ENCODE data around the gene CSTPP1. TPM values are rescaled to one million over a fixed set of nuclear protein-coding genes. Genes with fewer than 3 reads are reported as not detected.

CSTPP1 gene
- total RNA-seq, 4 donors from 2014 or later, result 47.5 to 87.6 (median 57.7) TPM

- WGBS, 2 donors, result 69 to 79% methylated on average over 17 of the region's 17 CpGs
- intact Hi-C loops (cut with DNase I; ENCODE audit: low total_unique reads), result no loop called here
- DNase-seq (ENCODE audit: low spot score in 2 of 2), result no peak
- H3K4me3 ChIP-seq (ENCODE audit: low read depth, poor library complexity, severe bottlenecking), result no peak overlapping the region
- TF ChIP-seq POLR2A (IDR thresholded peaks at IDR 0.05) (no peak), CTCF (IDR thresholded peaks at IDR 0.05) (no peak)
These were observed 38.0 kb upstream of the CSTPP1 start for GRCh38 chr11:46898396-46899095.

GRCh38 chr11:46899501-46900025, 37.0 kb upstream of the CSTPP1 start:
- intact Hi-C loops (cut with DNase I; ENCODE audit: low total_unique reads), result no loop called here
- WGBS, 2 donors, result 89 to 92% methylated on average over 8 to 13 of the region's 13 CpGs
- TF ChIP-seq POLR2A (IDR thresholded peaks at IDR 0.05) (no peak), CTCF (IDR thresholded peaks at IDR 0.05) (no peak)
- no peak overlapping the region for H3K4me3 ChIP-seq (ENCODE audit: low read depth, poor library complexity, severe bottlenecking)
- no peak for DNase-seq (ENCODE audit: low spot score in 2 of 2)

GRCh38 chr11:46900091-46900746, 36.3 kb upstream of the CSTPP1 start:
- intact Hi-C loops (cut with DNase I; ENCODE audit: low total_unique reads), result no loop called here
- WGBS, 2 donors, result 83 to 86% methylated on average over 13 of the region's 13 CpGs
- DNase-seq (ENCODE audit: low spot score in 2 of 2), result no peak
- H3K4me3 ChIP-seq (ENCODE audit: low read depth, poor library complexity, severe bottlenecking), result no peak overlapping the region
- TF ChIP-seq POLR2A (IDR thresholded peaks at IDR 0.05), result no peak
- TF ChIP-seq CTCF (IDR thresholded peaks at IDR 0.05), result no peak

- no peak overlapping the region for H3K4me3 ChIP-seq (ENCODE audit: low read depth, poor library complexity, severe bottlenecking)
- no peak for DNase-seq (ENCODE audit: low spot score in 2 of 2)
- intact Hi-C loops (cut with DNase I; ENCODE audit: low total_unique reads), result no loop called here
- no peak for TF ChIP-seq CTCF (IDR thresholded peaks at IDR 0.05)
- TF ChIP-seq POLR2A (IDR thresholded peaks at IDR 0.05), result no peak
- 59 to 62% methylated on average over 3 of the region's 3 CpGs for WGBS, 2 donors
These were observed 35.4 kb upstream of the CSTPP1 start for GRCh38 chr11:46901156-46901555.

GRCh38 chr11:46902694-46903093, 33.9 kb upstream of the CSTPP1 start:
- DNase-seq (ENCODE audit: low spot score in 2 of 2), result no peak
- TF ChIP-seq CTCF (IDR thresholded peaks at IDR 0.05) (no peak), POLR2A (IDR thresholded peaks at IDR 0.05) (no peak)
- intact Hi-C loops (cut with DNase I; ENCODE audit: low total_unique reads), result no loop called here
- no peak overlapping the region for H3K4me3 ChIP-seq (ENCODE audit: low read depth, poor library complexity, severe bottlenecking)
- WGBS, 2 donors, result 90 to 92% methylated on average over 6 of the region's 6 CpGs

Data from lower leg skin (tissue), 4 donors.